ENCODE measurements around the gene SIGLEC11.
"Not testable (repeated sequence)": the region's sequence is repeated elsewhere in the genome, so short reads cannot be mapped to it uniquely, and the experiment has no call there.

Gene SIGLEC11, protein sequence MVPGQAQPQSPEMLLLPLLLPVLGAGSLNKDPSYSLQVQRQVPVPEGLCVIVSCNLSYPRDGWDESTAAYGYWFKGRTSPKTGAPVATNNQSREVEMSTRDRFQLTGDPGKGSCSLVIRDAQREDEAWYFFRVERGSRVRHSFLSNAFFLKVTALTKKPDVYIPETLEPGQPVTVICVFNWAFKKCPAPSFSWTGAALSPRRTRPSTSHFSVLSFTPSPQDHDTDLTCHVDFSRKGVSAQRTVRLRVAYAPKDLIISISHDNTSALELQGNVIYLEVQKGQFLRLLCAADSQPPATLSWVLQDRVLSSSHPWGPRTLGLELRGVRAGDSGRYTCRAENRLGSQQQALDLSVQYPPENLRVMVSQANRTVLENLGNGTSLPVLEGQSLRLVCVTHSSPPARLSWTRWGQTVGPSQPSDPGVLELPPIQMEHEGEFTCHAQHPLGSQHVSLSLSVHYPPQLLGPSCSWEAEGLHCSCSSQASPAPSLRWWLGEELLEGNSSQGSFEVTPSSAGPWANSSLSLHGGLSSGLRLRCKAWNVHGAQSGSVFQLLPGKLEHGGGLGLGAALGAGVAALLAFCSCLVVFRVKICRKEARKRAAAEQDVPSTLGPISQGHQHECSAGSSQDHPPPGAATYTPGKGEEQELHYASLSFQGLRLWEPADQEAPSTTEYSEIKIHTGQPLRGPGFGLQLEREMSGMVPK

DNA sequence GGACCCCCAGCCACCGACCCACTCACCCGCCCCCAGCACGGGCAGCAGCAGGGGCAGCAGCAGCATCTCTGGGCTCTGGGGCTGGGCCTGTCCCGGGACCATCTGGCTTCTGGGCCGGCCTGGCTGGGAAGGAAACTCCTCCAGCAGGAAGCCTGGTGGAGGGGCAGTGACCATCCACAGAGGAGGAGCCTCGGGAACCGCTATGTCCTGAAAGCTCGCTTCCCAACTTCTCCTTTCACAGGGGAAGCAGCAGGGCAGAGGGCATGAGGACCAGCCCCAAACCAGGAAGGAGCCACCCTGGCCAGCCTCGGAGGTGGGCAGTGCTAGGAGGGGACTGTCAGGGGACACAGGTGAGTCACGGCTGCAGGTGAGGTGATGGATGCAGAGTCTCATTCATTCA, at the start of gene SIGLEC11:
Gene SIGLEC11 (minus strand): TSS at position 193 of the 400 bp plus-strand sequence. CDS start 91 bp downstream, at position 102.
- H3K4me3 ChIP-seq (ENCODE audit: low read depth, low read length); H3K27ac ChIP-seq; DNase-seq; H3K27me3 ChIP-seq (replicated peaks); in situ Hi-C loops (cut with HindIII; ENCODE audit: low pct_ligation_motif_present, low sequenced_read_pairs); H3K36me3 ChIP-seq (replicated peaks): not testable (repeated sequence)

DNA sequence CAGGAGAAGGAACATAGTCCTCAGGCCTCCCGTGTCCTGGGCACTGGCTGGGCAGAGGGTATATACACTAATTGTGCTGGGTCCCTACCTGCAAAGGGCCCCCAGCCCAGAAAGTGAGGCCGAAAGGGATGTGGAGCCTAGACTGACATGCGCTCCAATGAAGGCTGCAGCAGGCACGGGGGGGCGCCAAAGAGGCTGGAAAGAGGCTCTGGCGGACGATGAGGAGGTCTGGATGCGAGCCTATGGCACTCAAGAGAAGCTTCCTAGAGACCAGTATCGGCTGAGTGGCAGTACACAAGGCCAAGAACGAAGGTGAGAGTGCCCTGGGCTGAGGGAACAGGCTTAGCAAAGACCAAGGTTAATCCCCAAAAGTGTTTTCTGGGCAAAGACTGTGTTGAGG, 47.6 kb upstream of the SIGLEC11 start:
- in situ Hi-C loops (cut with HindIII; ENCODE audit: low pct_ligation_motif_present, low sequenced_read_pairs) = no loop called here
- H3K27ac ChIP-seq = no peak overlapping the region
- TF ChIP-seq, protein P1, sequence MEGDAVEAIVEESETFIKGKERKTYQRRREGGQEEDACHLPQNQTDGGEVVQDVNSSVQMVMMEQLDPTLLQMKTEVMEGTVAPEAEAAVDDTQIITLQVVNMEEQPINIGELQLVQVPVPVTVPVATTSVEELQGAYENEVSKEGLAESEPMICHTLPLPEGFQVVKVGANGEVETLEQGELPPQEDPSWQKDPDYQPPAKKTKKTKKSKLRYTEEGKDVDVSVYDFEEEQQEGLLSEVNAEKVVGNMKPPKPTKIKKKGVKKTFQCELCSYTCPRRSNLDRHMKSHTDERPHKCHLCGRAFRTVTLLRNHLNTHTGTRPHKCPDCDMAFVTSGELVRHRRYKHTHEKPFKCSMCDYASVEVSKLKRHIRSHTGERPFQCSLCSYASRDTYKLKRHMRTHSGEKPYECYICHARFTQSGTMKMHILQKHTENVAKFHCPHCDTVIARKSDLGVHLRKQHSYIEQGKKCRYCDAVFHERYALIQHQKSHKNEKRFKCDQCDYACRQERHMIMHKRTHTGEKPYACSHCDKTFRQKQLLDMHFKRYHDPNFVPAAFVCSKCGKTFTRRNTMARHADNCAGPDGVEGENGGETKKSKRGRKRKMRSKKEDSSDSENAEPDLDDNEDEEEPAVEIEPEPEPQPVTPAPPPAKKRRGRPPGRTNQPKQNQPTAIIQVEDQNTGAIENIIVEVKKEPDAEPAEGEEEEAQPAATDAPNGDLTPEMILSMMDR (IDR thresholded peaks at IDR 0.05; ENCODE audit: low read depth, low read length, missing control alignments) = peak; percentile 59
- H3K4me3 ChIP-seq (ENCODE audit: low read depth, low read length) = no peak overlapping the region
- H3K27me3 ChIP-seq (replicated peaks) = no peaks in the 10 kb centered on the region
- no peak for DNase-seq
- peaks cover 48% of the 10 kb centered on the region for H3K36me3 ChIP-seq (replicated peaks)

DNA sequence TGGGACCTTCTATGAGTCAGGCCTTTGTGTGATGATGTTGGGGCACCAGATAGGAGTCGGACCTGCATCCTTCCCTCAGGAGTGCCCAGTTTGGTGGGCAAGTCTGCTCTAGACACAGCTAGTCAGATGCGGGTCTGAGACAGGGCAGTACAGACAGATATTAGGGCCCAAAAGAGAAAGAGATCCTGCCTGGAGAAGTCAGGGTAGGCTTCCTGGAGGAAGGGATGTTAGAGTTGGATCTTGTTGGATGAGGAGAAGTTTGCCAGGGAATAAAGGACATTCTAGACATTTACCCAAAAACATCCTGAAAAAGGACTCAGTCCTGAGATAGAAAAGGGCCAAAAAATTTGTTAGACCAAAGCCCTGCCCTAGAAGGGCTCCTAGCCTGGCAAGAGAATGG, 47.0 kb upstream of the SIGLEC11 start:
- DNase-seq = no peak
- H3K27me3 ChIP-seq (replicated peaks) = no peaks in the 10 kb centered on the region
- H3K27ac ChIP-seq = no peak overlapping the region
- H3K36me3 ChIP-seq (replicated peaks) = peaks cover 48% of the 10 kb centered on the region
- TF ChIP-seq, protein P1 (IDR thresholded peaks at IDR 0.05; ENCODE audit: low read depth, low read length, missing control alignments) = no peak
- in situ Hi-C loops (cut with HindIII; ENCODE audit: low pct_ligation_motif_present, low sequenced_read_pairs) = no loop called here
- H3K4me3 ChIP-seq (ENCODE audit: low read depth, low read length) = no peak overlapping the region

DNA sequence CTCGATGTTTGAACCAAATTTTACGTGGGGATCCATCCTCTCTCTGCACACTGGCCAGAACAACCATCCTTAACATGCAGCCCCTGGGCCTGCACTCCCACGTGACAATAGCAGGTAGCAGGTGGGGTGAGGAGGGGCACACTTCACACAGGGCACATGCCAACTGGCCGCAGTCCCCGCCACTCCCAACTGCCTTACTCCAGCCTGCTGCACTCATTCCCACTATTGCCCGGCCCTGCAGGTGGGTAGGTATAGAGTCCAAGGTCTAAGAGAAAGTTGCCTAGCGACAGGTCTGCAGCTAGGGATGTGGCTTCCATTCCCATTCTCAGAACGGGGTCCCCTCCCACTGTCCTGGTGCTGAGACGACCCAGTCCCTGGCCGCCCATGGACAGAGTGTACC, 46.2 kb upstream of the SIGLEC11 start:
- Histone ChIP-seq H3K4me3 (ENCODE audit: low read depth, low read length) (no peak overlapping the region), H3K36me3 (replicated peaks) (peaks cover 50% of the 10 kb centered on the region), H3K27ac (no peak overlapping the region), H3K27me3 (replicated peaks) (no peaks in the 10 kb centered on the region)
- TF ChIP-seq, protein P1 (IDR thresholded peaks at IDR 0.05; ENCODE audit: low read depth, low read length, missing control alignments) = no peak
- no peak for DNase-seq
- in situ Hi-C loops (cut with HindIII; ENCODE audit: low pct_ligation_motif_present, low sequenced_read_pairs) = no loop called here

DNA sequence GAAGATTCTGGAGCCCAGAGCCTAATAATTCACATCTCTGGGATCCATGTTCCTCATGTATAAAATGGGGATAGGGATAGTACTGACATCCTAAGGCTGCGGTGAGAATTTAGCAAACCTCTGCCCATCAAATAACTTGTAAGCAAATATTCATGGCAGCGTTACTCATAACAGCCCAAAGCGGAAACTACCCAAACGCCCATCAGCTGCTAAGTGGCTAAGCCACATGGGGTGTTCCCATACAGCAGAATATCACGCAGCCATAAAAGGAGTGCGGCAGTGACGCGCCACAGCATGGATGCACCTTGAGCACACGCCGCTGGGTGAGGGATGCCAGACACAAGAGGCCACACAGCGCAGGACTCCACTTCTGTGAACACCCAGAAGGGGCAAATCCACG, 44.5 kb upstream of the SIGLEC11 start:
- Histone ChIP-seq H3K27me3 (replicated peaks) (no peaks in the 10 kb centered on the region), H3K27ac (no peak overlapping the region), H3K4me3 (ENCODE audit: low read depth, low read length) (no peak overlapping the region), H3K36me3 (replicated peaks) (peaks cover 61% of the 10 kb centered on the region)
- in situ Hi-C loops (cut with HindIII; ENCODE audit: low pct_ligation_motif_present, low sequenced_read_pairs) = no loop called here
- no peak for DNase-seq
- TF ChIP-seq, protein P1 (IDR thresholded peaks at IDR 0.05; ENCODE audit: low read depth, low read length, missing control alignments) = no peak

DNA sequence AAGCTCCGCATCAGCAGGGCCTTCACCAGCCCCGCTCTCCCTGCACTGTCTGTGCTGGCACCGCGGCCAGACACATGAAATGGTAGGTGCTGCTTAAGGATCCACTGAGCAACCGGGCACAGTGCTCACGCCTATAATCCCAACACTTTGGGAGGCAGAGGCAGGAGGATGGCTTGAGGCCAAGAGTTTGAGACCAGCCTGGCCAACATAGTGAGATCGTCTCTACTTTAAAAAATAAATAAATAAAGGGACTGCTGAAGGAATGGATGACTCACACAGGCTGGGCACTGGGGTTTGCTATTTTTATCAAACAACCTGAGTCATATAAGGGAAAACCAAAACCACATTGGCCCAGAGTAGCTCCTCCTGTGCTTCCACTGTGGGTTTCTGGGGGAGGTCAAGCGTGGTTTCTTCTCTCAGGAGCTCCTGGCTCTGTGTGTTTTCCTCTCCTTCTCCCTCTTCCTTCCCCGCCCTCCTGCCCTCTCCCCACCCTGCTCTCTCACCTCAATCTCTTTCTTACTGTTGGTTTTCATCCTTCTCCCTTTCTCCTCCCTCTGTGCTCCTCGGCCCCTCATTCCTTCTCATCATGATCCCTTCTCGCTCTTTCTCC, 42.9 kb upstream of the SIGLEC11 start:
- Histone ChIP-seq H3K27me3 (replicated peaks) (no peaks in the 10 kb centered on the region), H3K4me3 (ENCODE audit: low read depth, low read length) (no peak overlapping the region), H3K27ac (peak overlapping the region; percentile 27), H3K36me3 (replicated peaks) (peaks cover 66% of the 10 kb centered on the region)
- TF ChIP-seq, protein P1 (IDR thresholded peaks at IDR 0.05; ENCODE audit: low read depth, low read length, missing control alignments) = no peak
- in situ Hi-C loops (cut with HindIII; ENCODE audit: low pct_ligation_motif_present, low sequenced_read_pairs) = no loop called here
- peak; percentile 96 for DNase-seq
